MG63 (cell line): ENCODE results near the gene AUH. TPM values are rescaled to one million over a fixed set of nuclear protein-coding genes. Genes with fewer than 3 reads are reported as not detected.

Source experiments
- DNase-seq: peaks from one replicate; pipeline ENCODE4 v3.0.0-alpha.2; 2020
- H3K27me3 ChIP-seq: fragments of 250-450 bp; sonication (Bioruptor Pico); 2 replicates; pipeline ENCODE4 v1.5.1; 2020; ENCODE audit warnings: mild to moderate bottlenecking, moderate library complexity
- H3K36me3 ChIP-seq: fragments of 250-450 bp; sonication (Bioruptor Pico); 2 replicates; pipeline ENCODE4 v1.5.1; 2020; ENCODE audit warnings: mild to moderate bottlenecking, moderate library complexity
- H3K4me3 ChIP-seq: fragments of 250-450 bp; sonication (Bioruptor Pico); 2 replicates; pipeline ENCODE4 v1.5.1; 2020; ENCODE audit warnings: mild to moderate bottlenecking, moderate library complexity
- H3K9me3 ChIP-seq: fragments of 250-450 bp; sonication (Bioruptor Pico); 2 replicates; pipeline ENCODE4 v1.5.1; 2020; ENCODE audit warnings: mild to moderate bottlenecking, moderate library complexity
- total RNA-seq: library from RNA; depleted of rRNA; stranded (reverse); fragments of >200 nt; shearing (Covaris generic); gene quantifications from 2 replicates; pipeline ENCODE4 v1.2.3, GENCODE V29; 2014; ENCODE audit warnings: low replicate concordance

Gene AUH
- total RNA-seq, 1 experiment from 2014 or later = 6.7 TPM

GRCh38 chr9:91185193-91185886 lies 176.4 kb downstream of the AUH start:
- DNase-seq = no peak
- Histone ChIP-seq H3K27me3 (no peaks in the 10 kb centered on the region), H3K9me3 (no peaks in the 10 kb centered on the region), H3K36me3 (no peaks in the 10 kb centered on the region), H3K4me3 (no peak overlapping the region)

- no peaks in the 10 kb centered on the region for H3K9me3 ChIP-seq
- no peaks in the 10 kb centered on the region for H3K36me3 ChIP-seq
- H3K4me3 ChIP-seq = no peak overlapping the region
- DNase-seq = no peak
- H3K27me3 ChIP-seq = no peaks in the 10 kb centered on the region
Measured at GRCh38 chr9:91182429-91183225, 179.1 kb downstream of the AUH start.

- no peak overlapping the region for H3K4me3 ChIP-seq
- no peaks in the 10 kb centered on the region for H3K27me3 ChIP-seq
- no peaks in the 10 kb centered on the region for H3K9me3 ChIP-seq
- DNase-seq = no peak
- H3K36me3 ChIP-seq = no peaks in the 10 kb centered on the region
Measured at GRCh38 chr9:91181541-91181940, 180.2 kb downstream of the AUH start.

- H3K36me3 ChIP-seq = no peaks in the 10 kb centered on the region
- no peaks in the 10 kb centered on the region for H3K9me3 ChIP-seq
- no peak for DNase-seq
- no peaks in the 10 kb centered on the region for H3K27me3 ChIP-seq
- H3K4me3 ChIP-seq = no peak overlapping the region
Measured at GRCh38 chr9:91180930-91181268, 180.8 kb downstream of the AUH start.

- H3K4me3 ChIP-seq = no peak overlapping the region
- H3K9me3 ChIP-seq = no peaks in the 10 kb centered on the region
- no peaks in the 10 kb centered on the region for H3K36me3 ChIP-seq
- no peak for DNase-seq
- H3K27me3 ChIP-seq = no peaks in the 10 kb centered on the region
Measured at GRCh38 chr9:91180240-91180929, 181.3 kb downstream of the AUH start.

- DNase-seq = no peak
- Histone ChIP-seq H3K36me3 (no peaks in the 10 kb centered on the region), H3K9me3 (no peaks in the 10 kb centered on the region), H3K27me3 (no peaks in the 10 kb centered on the region), H3K4me3 (no peak overlapping the region)
Measured at GRCh38 chr9:91179237-91180138, 182.2 kb downstream of the AUH start.

- no peak for DNase-seq
- Histone ChIP-seq H3K36me3 (no peaks in the 10 kb centered on the region), H3K4me3 (no peak overlapping the region), H3K9me3 (no peaks in the 10 kb centered on the region), H3K27me3 (no peaks in the 10 kb centered on the region)
Measured at GRCh38 chr9:91178281-91179236, 183.2 kb downstream of the AUH start.

GRCh38 chr9:91177661-91178280 lies 183.9 kb downstream of the AUH start:
- no peaks in the 10 kb centered on the region for H3K9me3 ChIP-seq
- DNase-seq = peak; percentile 51
- H3K36me3 ChIP-seq = no peaks in the 10 kb centered on the region

GRCh38 chr9:91177081-91177480 lies 184.6 kb downstream of the AUH start:
- DNase-seq = no peak
- Histone ChIP-seq H3K27me3 (no peaks in the 10 kb centered on the region), H3K36me3 (no peaks in the 10 kb centered on the region), H3K9me3 (no peaks in the 10 kb centered on the region), H3K4me3 (no peak overlapping the region)

More at GRCh38 chr9:91177661-91178280, 183.9 kb downstream of the AUH start:
- H3K4me3 ChIP-seq = no peak overlapping the region
- no peaks in the 10 kb centered on the region for H3K27me3 ChIP-seq

- no peaks in the 10 kb centered on the region for H3K36me3 ChIP-seq
- no peaks in the 10 kb centered on the region for H3K27me3 ChIP-seq
- no peak for DNase-seq
- H3K9me3 ChIP-seq = no peaks in the 10 kb centered on the region
- H3K4me3 ChIP-seq = no peak overlapping the region
Measured at GRCh38 chr9:91176426-91176825, 185.3 kb downstream of the AUH start.

- H3K27me3 ChIP-seq = no peaks in the 10 kb centered on the region
- H3K4me3 ChIP-seq = no peak overlapping the region
- DNase-seq = no peak
- peaks cover 6% of the 10 kb centered on the region for H3K9me3 ChIP-seq
- H3K36me3 ChIP-seq = no peaks in the 10 kb centered on the region
Measured at GRCh38 chr9:91174772-91175171, 186.9 kb downstream of the AUH start.

- no peaks in the 10 kb centered on the region for H3K27me3 ChIP-seq
- no peaks in the 10 kb centered on the region for H3K36me3 ChIP-seq
- no peak overlapping the region for H3K4me3 ChIP-seq
- peaks cover 6% of the 10 kb centered on the region for H3K9me3 ChIP-seq
- no peak for DNase-seq
Measured at GRCh38 chr9:91172329-91172728, 189.4 kb downstream of the AUH start.

GRCh38 chr9:91170951-91171350 lies 190.8 kb downstream of the AUH start:
- Histone ChIP-seq H3K27me3 (no peaks in the 10 kb centered on the region), H3K4me3 (no peak overlapping the region), H3K9me3 (peaks cover 6% of the 10 kb centered on the region), H3K36me3 (no peaks in the 10 kb centered on the region)
- no peak for DNase-seq

GRCh38 chr9:91166796-91167366 lies 194.8 kb downstream of the AUH start:
- H3K36me3 ChIP-seq = no peaks in the 10 kb centered on the region
- no peak for DNase-seq
- no peak overlapping the region for H3K4me3 ChIP-seq
- no peaks in the 10 kb centered on the region for H3K27me3 ChIP-seq
- peaks cover 6% of the 10 kb centered on the region for H3K9me3 ChIP-seq
